ENCODE results near the gene ATXN7L1.

- TF ChIP-seq EP300 (IDR thresholded peaks at IDR 0.05; ENCODE audit: borderline replicate concordance in 1 of 2, low read depth in 1 of 2, low read length in 1 of 2) = no peak
- TF ChIP-seq SIN3A (IDR thresholded peaks at IDR 0.05; ENCODE audit: borderline replicate concordance, low read depth, low read length) = no peak
- no peak for TF ChIP-seq ELF1 (IDR thresholded peaks at IDR 0.05)
- TF ChIP-seq CTCF (IDR thresholded peaks at IDR 0.05) = no peak
- TF ChIP-seq PBX3 (IDR thresholded peaks at IDR 0.05) = no peak
- no peak for TF ChIP-seq POLR2AphosphoS5 (IDR thresholded peaks at IDR 0.05; ENCODE audit: low read depth, low read length)
- TF ChIP-seq MAX (IDR thresholded peaks at IDR 0.05; ENCODE audit: low read depth) = no peak
- TF ChIP-seq TEAD4 (IDR thresholded peaks at IDR 0.05; ENCODE audit: borderline replicate concordance, insufficient read depth) = no peak
- TF ChIP-seq MEF2A (IDR thresholded peaks at IDR 0.05; ENCODE audit: borderline replicate concordance, low read depth) = no peak
- TF ChIP-seq RFX5 (IDR thresholded peaks at IDR 0.05; ENCODE audit: low read length) = no peak
- TF ChIP-seq USF2 (IDR thresholded peaks at IDR 0.05; ENCODE audit: borderline replicate concordance, low read depth, low read length) = no peak
- TF ChIP-seq TAF1 (IDR thresholded peaks at IDR 0.05; ENCODE audit: borderline replicate concordance, low read depth, low read length) = no peak
- TF ChIP-seq NFIC (IDR thresholded peaks at IDR 0.05; ENCODE audit: borderline replicate concordance) = no peak
- no peak for TF ChIP-seq GATA2 (CRISPR knock-in tag; IDR thresholded peaks at IDR 0.05)
These were observed 162.6 kb downstream of the ATXN7L1 start for GRCh38 chr7:105713488-105714465.

Data from SK-N-SH (cell line).